Loucy (cell line): ENCODE measurements around the gene SEMA3A.

Experiments used
- CTCF ChIP-seq: fragments of 200-600 bp; sonication (generic); conservative IDR thresholded peaks from 2 replicates; pipeline ENCODE4 v1.5.1; 2014; ENCODE audit warnings: mild to moderate bottlenecking, antibody characterized with exemption, low read length
- EZH2phosphoT487 ChIP-seq: fragments of 200-600 bp; IDR thresholded peaks from 2 replicates; pipeline ENCODE4 v1.6.1; 2018; ENCODE audit warnings: antibody characterized with exemption, mild to moderate bottlenecking, moderate library complexity, borderline replicate concordance

GRCh38 chr7:84138411-84138810, 56.2 kb downstream of the SEMA3A start:
- TF ChIP-seq CTCF (no peak), EZH2phosphoT487 (no peak)
